Osteoblast (primary cell): ENCODE measurements around the gene LCN10. TPM values are rescaled to one million over a fixed set of nuclear protein-coding genes. Genes with fewer than 3 reads are reported as not detected.

Experiments used
- DNase-seq: peaks from one replicate; pipeline ENCODE4 v3.0.0; 2011; ENCODE audit warnings: low spot score, mixed read lengths; ENCODE audit not compliant: insufficient read length; ENCODE audit errors: missing footprints
- H2AFZ ChIP-seq: 2 replicates; pipeline ENCODE4 v1.6.0; 2011; ENCODE audit warnings: mild to moderate bottlenecking, low read length
- H3K27ac ChIP-seq: 2 replicates; pipeline ENCODE4 v1.5.1; 2011; ENCODE audit warnings: mild to moderate bottlenecking, low read depth, low read length, moderate library complexity
- H3K27me3 ChIP-seq: 2 replicates; pipeline ENCODE4 v1.6.0; 2012; ENCODE audit warnings: mild to moderate bottlenecking, control low read depth, inconsistent platforms, low read length, moderate library complexity; ENCODE audit not compliant: insufficient read depth
- H3K36me3 ChIP-seq: 2 replicates; pipeline ENCODE4 v1.5.1; 2011; ENCODE audit warnings: mild to moderate bottlenecking, low read length, control low read depth, moderate library complexity; ENCODE audit not compliant: insufficient read depth
- H3K4me1 ChIP-seq: 2 replicates; pipeline ENCODE4 v1.5.1; 2011; ENCODE audit warnings: mild to moderate bottlenecking, low read length, control low read depth, moderate library complexity; ENCODE audit not compliant: insufficient read depth
- H3K4me2 ChIP-seq: 2 replicates; pipeline ENCODE4 v1.6.0; 2011; ENCODE audit warnings: mild to moderate bottlenecking, low read length; ENCODE audit not compliant: insufficient read depth
- H3K4me3 ChIP-seq: fragments of 200-600 bp; sonication (generic); 3 replicates; pipeline ENCODE4 v1.5.1; 2012; ENCODE audit warnings: mild to moderate bottlenecking, low read length, inconsistent platforms; ENCODE audit not compliant: insufficient read depth
- H3K79me2 ChIP-seq: 2 replicates; pipeline ENCODE4 v1.6.0; 2012; ENCODE audit warnings: mild to moderate bottlenecking, low read length, control low read depth, inconsistent platforms; ENCODE audit not compliant: insufficient read depth
- H3K9me3 ChIP-seq: 2 replicates; pipeline ENCODE4 v1.5.1; 2011; ENCODE audit warnings: low read depth, low read length, control low read depth
- H4K20me1 ChIP-seq: 2 replicates; pipeline ENCODE4 v1.6.0; 2012; ENCODE audit warnings: mild to moderate bottlenecking, low read length, control low read depth; ENCODE audit not compliant: insufficient read depth
- CTCF ChIP-seq: IDR thresholded peaks from 2 replicates; pipeline ENCODE4 v1.5.1; 2011; ENCODE audit warnings: mild to moderate bottlenecking, low read depth, low read length, moderate library complexity; ENCODE audit errors: extremely low read depth
- small RNA-seq: library from RNA; depleted of rRNA; stranded (forward); fragments of <200 nt; gene quantifications from one replicate; pipeline ENCODE3, GENCODE V24; 2012
- total RNA-seq: library from RNA; depleted of rRNA; stranded (reverse); fragments of >200 nt; gene quantifications from 2 replicates; pipeline ENCODE4 v1.2.3, GENCODE V29; 2012

LCN10 gene
- total RNA-seq, 1 donor, result not detected

GRCh38 chr9:136690104-136690805 lies 52.5 kb downstream of the LCN10 start:
- Histone ChIP-seq H3K4me3 (no peak overlapping the region), H3K27me3 (no peaks in the 10 kb centered on the region), H4K20me1 (peaks cover 5% of the 10 kb centered on the region), H3K36me3 (no peaks in the 10 kb centered on the region), H3K79me2 (peaks cover 7% of the 10 kb centered on the region), H2AFZ (no peak overlapping the region), H3K9me3 (no peaks in the 10 kb centered on the region), H3K27ac (no peak overlapping the region), H3K4me1 (peaks cover 4% of the 10 kb centered on the region), H3K4me2 (no peak overlapping the region)
- DNase-seq, result no peak
- TF ChIP-seq CTCF, result no peak

GRCh38 chr9:136689108-136689460 lies 53.7 kb downstream of the LCN10 start:
- H3K27me3 ChIP-seq, result no peaks in the 10 kb centered on the region
- H3K4me2 ChIP-seq, result no peak overlapping the region
- H4K20me1 ChIP-seq, result peaks cover 5% of the 10 kb centered on the region
- DNase-seq, result no peak
- no peak for TF ChIP-seq CTCF
- no peak overlapping the region for H3K27ac ChIP-seq
- peaks cover 4% of the 10 kb centered on the region for H3K4me1 ChIP-seq
- no peaks in the 10 kb centered on the region for H3K36me3 ChIP-seq
- no peak overlapping the region for H2AFZ ChIP-seq
- H3K4me3 ChIP-seq, result no peak overlapping the region
- peaks cover 13% of the 10 kb centered on the region for H3K79me2 ChIP-seq
- H3K9me3 ChIP-seq, result no peaks in the 10 kb centered on the region

DNA sequence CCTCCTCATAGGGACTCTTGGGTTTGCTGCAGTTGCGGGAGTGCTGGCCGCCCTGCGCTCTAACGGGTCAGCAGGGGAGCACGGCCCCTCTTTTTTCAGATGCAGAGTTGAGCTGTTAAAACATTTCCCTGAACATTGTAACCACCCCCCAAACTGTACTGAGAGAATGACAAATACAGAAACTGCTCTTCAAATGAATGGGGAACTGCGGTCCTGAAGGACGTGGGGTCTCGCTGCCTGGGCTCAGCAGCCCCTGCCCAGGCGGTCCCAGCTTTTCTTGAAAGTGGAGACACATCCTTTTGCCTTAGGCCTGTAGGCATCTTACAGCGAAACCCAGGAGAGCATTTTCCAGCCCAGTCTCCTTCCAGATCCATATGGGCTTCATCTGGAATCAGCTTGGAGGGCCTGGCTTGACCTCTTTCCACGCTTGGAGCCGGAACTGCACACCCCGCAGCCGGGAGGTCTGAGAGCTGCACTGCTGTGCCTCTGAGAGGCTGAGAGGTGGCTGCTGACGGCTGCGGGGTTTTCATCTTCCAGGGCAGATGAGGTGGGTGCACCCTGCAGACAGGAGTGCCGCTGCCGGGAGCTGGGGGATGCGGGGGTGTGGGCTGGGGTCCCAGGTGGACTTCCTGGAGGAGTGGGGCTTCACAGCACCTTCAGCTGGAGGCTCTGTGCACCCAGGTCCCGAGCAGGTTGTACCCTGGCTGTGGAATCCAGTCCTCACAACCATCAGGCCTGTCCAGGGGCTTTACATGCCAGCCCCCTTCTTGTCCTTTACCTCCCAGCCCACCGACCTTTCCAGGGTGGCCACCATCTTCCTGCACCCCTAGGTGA lies 54.2 kb downstream of the LCN10 start:
- no peak for TF ChIP-seq CTCF
- no peak for DNase-seq

More for the DNA sequence above, 54.2 kb downstream of the LCN10 start:
- Histone ChIP-seq H3K4me2 (no peak overlapping the region), H3K27ac (no peak overlapping the region), H3K4me1 (peaks cover 4% of the 10 kb centered on the region), H2AFZ (no peak overlapping the region), H4K20me1 (peaks cover 5% of the 10 kb centered on the region), H3K9me3 (no peaks in the 10 kb centered on the region), H3K4me3 (no peak overlapping the region), H3K27me3 (no peaks in the 10 kb centered on the region), H3K79me2 (peaks cover 14% of the 10 kb centered on the region), H3K36me3 (no peaks in the 10 kb centered on the region)

Small RNA genes within 50 kb of the gene (small RNA-seq; reads per million reads assigned to genes)
- not detected for gene ATP6V1G1P3
- not detected for gene MIR6722

Other genes with a start within 250 kb of the LCN10 start
- gene NOTCH1, start 196.9 kb downstream of the LCN10 start, total RNA-seq, result 10.5 and 14.4 TPM in 2 replicates
- gene EGFL7, start 80.0 kb downstream of the LCN10 start, total RNA-seq, result 3.3 and 6.2 TPM in 2 replicates
- 26.5 and 30.0 TPM in 2 replicates for gene AGPAT2, start 55.5 kb downstream of the LCN10 start, total RNA-seq
- gene DIPK1B, start 30.4 kb downstream of the LCN10 start, total RNA-seq, result not detected in 2 replicates
- gene LCN6, start 5.6 kb upstream of the LCN10 start, total RNA-seq, result not detected in 2 replicates
- not detected in 2 replicates for gene LCN8, start 15.3 kb upstream of the LCN10 start, total RNA-seq
- gene LCN15, start 21.6 kb upstream of the LCN10 start, total RNA-seq, result not detected in 2 replicates
- gene TMEM141, start 48.4 kb upstream of the LCN10 start, total RNA-seq, result 31.8 and 39.8 TPM in 2 replicates
- gene CCDC183, start 53.4 kb upstream of the LCN10 start, total RNA-seq, result under 0.01 TPM in 1 of 2 replicates, not detected in the other
- gene RABL6, start 65.0 kb upstream of the LCN10 start, total RNA-seq, result 64.2 and 64.8 TPM in 2 replicates
- 0.88 and 1.1 TPM in 2 replicates for gene AJM1, start 99.5 kb upstream of the LCN10 start, total RNA-seq
- 54.2 and 59.0 TPM in 2 replicates for gene PHPT1, start 106.5 kb upstream of the LCN10 start, total RNA-seq
- gene MAMDC4, start 109.4 kb upstream of the LCN10 start, total RNA-seq, result 0.88 and 1.4 TPM in 2 replicates
- 126 and 173 TPM in 2 replicates for gene EDF1, start 123.4 kb upstream of the LCN10 start, total RNA-seq
- gene TRAF2, start 143.6 kb upstream of the LCN10 start, total RNA-seq, result 6.2 and 6.8 TPM in 2 replicates
- 143 and 157 TPM in 2 replicates for gene FBXW5, start 201.8 kb upstream of the LCN10 start, total RNA-seq
- 1.2 TPM in 1 of 2 replicates, not detected in the other for gene C8G, start 202.3 kb upstream of the LCN10 start, total RNA-seq
- gene LCN12, start 209.3 kb upstream of the LCN10 start, total RNA-seq, result not detected in 2 replicates
- 37.4 and 57.9 TPM in 2 replicates for gene PTGDS, start 234.6 kb upstream of the LCN10 start, total RNA-seq
- gene LCNL1, start 240.1 kb upstream of the LCN10 start, total RNA-seq, result 4.4 and 5.4 TPM in 2 replicates
- 13.3 and 16.6 TPM in 2 replicates for gene PAXX, start 249.5 kb upstream of the LCN10 start, total RNA-seq